GM23338 (cell line): Measurements from ENCODE around the gene ATP8B2. TPM values are rescaled to one million over a fixed set of nuclear protein-coding genes. Genes with fewer than 3 reads are reported as not detected.

Experiments
- ATAC-seq: fragments of 200-7000 bp; cut with Tn5 transposase; 3 replicates; pipeline ENCODE4 v1.9.1; 2020
- DNase-seq: peaks from one replicate; pipeline ENCODE4 v3.0.0-alpha.2; 2015; ENCODE audit warnings: low spot score
- H2AFZ ChIP-seq: fragments of 200-600 bp; sonication (generic); 2 replicates; pipeline ENCODE4 v1.8.0; 2016; ENCODE audit warnings: antibody characterized with exemption, mild to moderate bottlenecking, moderate library complexity
- H3F3A ChIP-seq: fragments of 200-600 bp; sonication (generic); replicated peaks from 2 replicates; pipeline ENCODE4 v1.8.0; 2017; ENCODE audit warnings: antibody characterized with exemption, mixed run types, low read depth
- H3K27ac ChIP-seq: fragments of 200-600 bp; sonication (generic); 2 replicates; pipeline ENCODE4 v1.6.1; 2016; ENCODE audit warnings: low read depth
- H3K27me3 ChIP-seq: fragments of 200-600 bp; sonication (generic); 2 replicates; pipeline ENCODE4 v1.8.0; 2016; ENCODE audit warnings: mild to moderate bottlenecking, mixed run types, moderate library complexity; ENCODE audit not compliant: insufficient read depth
- H3K36me3 ChIP-seq: fragments of 200-600 bp; sonication (generic); 2 replicates; pipeline ENCODE4 v1.8.0; 2016; ENCODE audit warnings: mild to moderate bottlenecking; ENCODE audit not compliant: insufficient read depth
- H3K4me1 ChIP-seq: fragments of 200-600 bp; sonication (generic); 2 replicates; pipeline ENCODE4 v1.8.0; 2016; ENCODE audit warnings: mild to moderate bottlenecking, moderate library complexity; ENCODE audit not compliant: insufficient read depth
- H3K4me2 ChIP-seq: fragments of 200-600 bp; sonication (generic); 2 replicates; pipeline ENCODE4 v1.7.1; 2017; ENCODE audit warnings: mixed run types
- H3K4me3 ChIP-seq: fragments of 200-600 bp; sonication (generic); 2 replicates; pipeline ENCODE4 v1.6.1; 2016; ENCODE audit warnings: mixed run types
- H3K79me2 ChIP-seq: fragments of 200-600 bp; sonication (generic); replicated peaks from 2 replicates; pipeline ENCODE4 v1.8.0; 2017; ENCODE audit warnings: mild to moderate bottlenecking; ENCODE audit not compliant: insufficient read depth
- H3K9me2 ChIP-seq: fragments of 200-600 bp; sonication (generic); 2 replicates; pipeline ENCODE4 v1.8.0; 2017; ENCODE audit not compliant: insufficient read depth
- H4K20me1 ChIP-seq: fragments of 200-600 bp; sonication (generic); replicated peaks from 2 replicates; pipeline ENCODE4 v1.8.0; 2017; ENCODE audit warnings: mild to moderate bottlenecking; ENCODE audit not compliant: insufficient read depth
- H3K27ac Mint-ChIP-seq: 2 replicates; pipeline ENCODE4 v1.8.0; 2020; ENCODE audit warnings: inconsistent platforms, mild to moderate bottlenecking, moderate library complexity, mixed read lengths
- H3K27me3 Mint-ChIP-seq: 3 replicates; pipeline ENCODE4 v1.8.0; 2022; ENCODE audit warnings: low read depth, mild to moderate bottlenecking, moderate library complexity, mixed read lengths, inconsistent platforms; ENCODE audit not compliant: insufficient read depth, poor library complexity
- H3K36me3 Mint-ChIP-seq: 3 replicates; pipeline ENCODE4 v1.8.0; 2021; ENCODE audit warnings: low read depth, mild to moderate bottlenecking, inconsistent platforms, moderate library complexity, mixed read lengths
- H3K4me1 Mint-ChIP-seq: 3 replicates; pipeline ENCODE4 v1.8.0; 2020; ENCODE audit warnings: mild to moderate bottlenecking, inconsistent platforms, mixed read lengths
- H3K4me3 Mint-ChIP-seq: 3 replicates; pipeline ENCODE4 v1.8.0; 2021; ENCODE audit warnings: moderate library complexity, mild to moderate bottlenecking, inconsistent platforms, mixed read lengths
- H3K9me3 Mint-ChIP-seq: 3 replicates; pipeline ENCODE4 v1.8.0; 2020; ENCODE audit warnings: moderate library complexity, mild to moderate bottlenecking, inconsistent platforms, mixed read lengths
- NANOG ChIP-seq: IDR thresholded peaks from 2 replicates; pipeline ENCODE4 v1.6.1; 2016; ENCODE audit warnings: antibody characterized with exemption, borderline replicate concordance
- ZNF114 ChIP-seq: fragments of 250-450 bp; sonication (Bioruptor Pico); IDR thresholded peaks from 2 replicates; pipeline ENCODE4 v1.5.0; 2020; ENCODE audit warnings: mild to moderate bottlenecking, moderate library complexity
- ZNF462 ChIP-seq: fragments of 250-450 bp; sonication (Bioruptor Pico); IDR thresholded peaks from 2 replicates; pipeline ENCODE4 v1.5.0; 2020; ENCODE audit warnings: mild to moderate bottlenecking, moderate library complexity
- polyA plus RNA-seq: library from polyadenylated mRNA; unstranded; fragments of >200 nt; fragmentation: Nextera tagmentation; extraction: Ambion mirVana; gene quantifications from 2 replicates; pipeline ENCODE4 v1.2.1, GENCODE V29; 2016
- total RNA-seq: library from RNA; depleted of rRNA; stranded (reverse); fragments of >200 nt; shearing (Covaris generic); gene quantifications from 2 replicates; pipeline ENCODE4 v1.2.3, GENCODE V29; 2014

Gene ATP8B2
- total and polyA plus RNA-seq, 2 experiments from 2014 or later, result 11.0 to 112 TPM

GRCh38 chr1:154327466-154328317, 2.4 kb downstream of the ATP8B2 start:
- no peak overlapping the region for H3K27ac ChIP-seq

More at GRCh38 chr1:154327466-154328317, 2.4 kb downstream of the ATP8B2 start:
- Histone ChIP-seq H3K4me2 (peak overlapping the region; percentile 92), H3K9me2 (no peaks in the 10 kb centered on the region), H2AFZ (no peak overlapping the region), H4K20me1 (peaks cover 23% of the 10 kb centered on the region), H3K27me3 (no peaks in the 10 kb centered on the region), H3K79me2 (peaks cover 24% of the 10 kb centered on the region), H3K4me1 (peaks cover 30% of the 10 kb centered on the region), H3F3A (peaks cover 11% of the 10 kb centered on the region), H3K36me3 (peaks cover 11% of the 10 kb centered on the region), H3K4me3 (peak overlapping the region; percentile 71)
- Mint-ChIP-seq H3K4me3 (peak overlapping the region; percentile 78), H3K4me1 (peaks cover 42% of the 10 kb centered on the region), H3K27me3 (peaks cover 21% of the 10 kb centered on the region), H3K9me3 (no peaks in the 10 kb centered on the region), H3K27ac (peak overlapping the region; percentile 87), H3K36me3 (peaks cover 23% of the 10 kb centered on the region)
- DNase-seq, result peak; percentile 33
- TF ChIP-seq ZNF114 (no peak), NANOG (no peak), ZNF462 (no peak)
- no peak for ATAC-seq
